Mucosa of rectum (tissue), 2 donors: ENCODE data around the gene AGTPBP1.

Source experiments
- H3K27ac ChIP-seq, 2 donors: one replicate each; pipeline ENCODE4 v1.7.0; 2013; ENCODE audit warnings: inconsistent platforms in 2 of 2, low read depth in 2 of 2, low read length in 2 of 2
- H3K27me3 ChIP-seq, 2 donors: one replicate each; pipeline ENCODE4 v1.7.0; 2013; ENCODE audit warnings: low read length in 2 of 2; ENCODE audit not compliant: control insufficient read depth in 2 of 2, insufficient read depth in 2 of 2
- H3K36me3 ChIP-seq, 2 donors: one replicate each; pipeline ENCODE4 v1.7.0; 2013; ENCODE audit warnings: low read length in 2 of 2; ENCODE audit not compliant: control insufficient read depth in 2 of 2, insufficient read depth in 2 of 2
- H3K4me1 ChIP-seq, 2 donors: one replicate each; pipeline ENCODE4 v1.7.0; 2013; ENCODE audit warnings: low read length in 2 of 2, mild to moderate bottlenecking in 1 of 2; ENCODE audit not compliant: control insufficient read depth in 2 of 2, insufficient read depth in 2 of 2
- H3K4me3 ChIP-seq, 2 donors: one replicate each; pipeline ENCODE4 v1.7.0; 2013; ENCODE audit warnings: low read length in 2 of 2
- H3K9ac ChIP-seq, 2 donors: one replicate each; pipeline ENCODE4 v1.7.0; 2013; ENCODE audit warnings: low read length in 2 of 2, low read depth in 1 of 2, mild to moderate bottlenecking in 1 of 2
- H3K9me3 ChIP-seq, 2 donors: one replicate each; pipeline ENCODE4 v1.7.0; 2013; ENCODE audit warnings: low read length in 2 of 2; ENCODE audit not compliant: control insufficient read depth in 2 of 2
- donor health status: healthy.
- donor health status: Normal muscosa, but diverticular disease.

AGTPBP1 gene

DNA sequence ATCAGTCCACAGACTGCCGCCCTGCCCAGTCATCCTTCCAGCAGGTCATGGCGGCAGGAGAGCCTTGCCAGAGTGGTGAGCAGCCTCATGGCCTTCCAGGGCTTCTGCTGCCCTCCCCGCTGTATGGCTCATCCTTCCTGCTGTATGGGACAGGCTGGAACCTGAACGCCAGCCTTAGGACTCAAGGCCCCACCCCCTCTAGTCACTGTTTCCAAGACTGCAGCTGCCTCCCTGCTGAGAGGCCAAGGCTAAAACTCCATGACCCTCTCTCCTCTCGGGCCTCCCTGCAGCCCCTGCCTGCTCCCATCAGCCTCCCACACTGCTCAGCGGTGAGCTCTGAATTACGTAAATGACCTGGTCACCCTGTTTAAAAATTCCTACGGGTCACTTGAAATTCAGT is 227.5 kb downstream of the AGTPBP1 start:
- H3K36me3 ChIP-seq, result no peaks in the 10 kb centered on the region
- no peaks in the 10 kb centered on the region for H3K9me3 ChIP-seq
- no peak overlapping the region for H3K9ac ChIP-seq
- peaks cover 0 to 4% of the 10 kb centered on the region in 2 donors for H3K27me3 ChIP-seq
- no peaks in the 10 kb centered on the region for H3K4me1 ChIP-seq
- no peak overlapping the region for H3K27ac ChIP-seq
- no peak overlapping the region for H3K4me3 ChIP-seq

- no peak overlapping the region for H3K4me3 ChIP-seq
- no peaks in the 10 kb centered on the region for H3K36me3 ChIP-seq
- H3K9me3 ChIP-seq, result no peaks in the 10 kb centered on the region
- H3K9ac ChIP-seq, result no peak overlapping the region
- H3K27me3 ChIP-seq, result peaks cover 0 to 4% of the 10 kb centered on the region in 2 donors
- H3K4me1 ChIP-seq, result no peaks in the 10 kb centered on the region
- H3K27ac ChIP-seq, result no peak overlapping the region
These were observed 230.0 kb downstream of the AGTPBP1 start for GRCh38 chr9:85511746-85512145.

DNA sequence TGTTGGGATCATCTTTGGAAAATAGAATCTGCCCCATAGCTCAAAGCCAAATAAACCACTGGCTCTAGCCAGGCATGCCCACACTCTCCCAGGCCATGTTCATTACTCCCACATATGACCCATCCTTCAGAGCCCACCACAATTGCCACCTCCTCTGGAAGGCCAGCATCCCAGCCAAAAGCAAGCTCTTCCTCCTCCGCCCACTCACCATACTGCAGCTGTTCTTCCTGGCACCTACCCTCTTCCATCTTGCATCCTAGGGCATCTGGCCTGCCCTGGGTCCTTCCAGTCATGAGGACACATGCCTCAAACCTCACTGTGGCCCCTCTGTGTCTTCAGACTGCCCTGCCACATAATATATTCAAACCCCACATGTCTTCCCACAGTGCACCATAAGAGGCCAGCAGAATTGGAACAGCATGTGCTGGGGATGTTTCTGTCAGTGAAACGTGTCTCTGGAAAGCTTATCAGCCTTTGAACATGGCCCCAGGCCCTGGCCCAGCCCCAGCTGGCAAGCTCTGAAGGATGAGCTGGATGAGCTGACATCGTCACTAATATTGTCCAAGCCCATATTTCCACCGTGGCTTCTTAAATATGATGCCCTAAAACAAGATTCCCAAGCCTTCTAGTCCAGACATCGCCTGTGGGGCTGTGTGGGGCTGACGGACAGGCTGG is 230.8 kb downstream of the AGTPBP1 start:
- H3K4me3 ChIP-seq, result no peak overlapping the region
- peaks cover 0 to 4% of the 10 kb centered on the region in 2 donors for H3K27me3 ChIP-seq
- no peak overlapping the region for H3K9ac ChIP-seq
- H3K27ac ChIP-seq, result no peak overlapping the region
- H3K9me3 ChIP-seq, result no peaks in the 10 kb centered on the region
- no peaks in the 10 kb centered on the region for H3K4me1 ChIP-seq
- H3K36me3 ChIP-seq, result no peaks in the 10 kb centered on the region

DNA sequence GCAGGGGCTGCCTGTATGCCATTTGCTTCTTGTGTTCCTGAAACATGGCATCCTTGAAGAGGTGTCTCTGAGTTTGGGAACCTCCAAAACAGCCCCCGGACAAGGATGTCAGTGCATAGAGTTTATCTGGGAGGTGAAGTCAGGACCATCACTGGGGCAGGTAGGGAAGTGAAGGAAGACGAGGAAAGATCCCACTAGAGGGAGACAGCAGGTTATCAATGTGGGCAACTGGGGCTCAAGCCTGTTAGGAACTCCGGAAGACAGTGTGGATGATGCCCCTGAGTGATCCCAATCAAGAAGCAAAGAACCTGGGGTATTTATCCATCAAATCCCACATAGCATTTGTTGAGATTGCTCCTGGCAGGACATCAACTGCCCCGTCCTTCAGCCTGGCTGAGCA is 233.1 kb downstream of the AGTPBP1 start:
- Histone ChIP-seq H3K9me3 (no peaks in the 10 kb centered on the region), H3K4me3 (no peak overlapping the region), H3K27me3 (peaks cover 0 to 4% of the 10 kb centered on the region in 2 donors), H3K4me1 (no peaks in the 10 kb centered on the region), H3K27ac (no peak overlapping the region), H3K36me3 (no peaks in the 10 kb centered on the region), H3K9ac (no peak overlapping the region)

GRCh38 chr9:85505612-85506011 is 236.1 kb downstream of the AGTPBP1 start:
- H3K36me3 ChIP-seq, result no peaks in the 10 kb centered on the region
- no peak overlapping the region for H3K9ac ChIP-seq
- H3K9me3 ChIP-seq, result no peaks in the 10 kb centered on the region
- no peak overlapping the region for H3K4me3 ChIP-seq
- no peak overlapping the region for H3K27ac ChIP-seq
- H3K27me3 ChIP-seq, result no peaks in the 10 kb centered on the region
- no peaks in the 10 kb centered on the region for H3K4me1 ChIP-seq

DNA sequence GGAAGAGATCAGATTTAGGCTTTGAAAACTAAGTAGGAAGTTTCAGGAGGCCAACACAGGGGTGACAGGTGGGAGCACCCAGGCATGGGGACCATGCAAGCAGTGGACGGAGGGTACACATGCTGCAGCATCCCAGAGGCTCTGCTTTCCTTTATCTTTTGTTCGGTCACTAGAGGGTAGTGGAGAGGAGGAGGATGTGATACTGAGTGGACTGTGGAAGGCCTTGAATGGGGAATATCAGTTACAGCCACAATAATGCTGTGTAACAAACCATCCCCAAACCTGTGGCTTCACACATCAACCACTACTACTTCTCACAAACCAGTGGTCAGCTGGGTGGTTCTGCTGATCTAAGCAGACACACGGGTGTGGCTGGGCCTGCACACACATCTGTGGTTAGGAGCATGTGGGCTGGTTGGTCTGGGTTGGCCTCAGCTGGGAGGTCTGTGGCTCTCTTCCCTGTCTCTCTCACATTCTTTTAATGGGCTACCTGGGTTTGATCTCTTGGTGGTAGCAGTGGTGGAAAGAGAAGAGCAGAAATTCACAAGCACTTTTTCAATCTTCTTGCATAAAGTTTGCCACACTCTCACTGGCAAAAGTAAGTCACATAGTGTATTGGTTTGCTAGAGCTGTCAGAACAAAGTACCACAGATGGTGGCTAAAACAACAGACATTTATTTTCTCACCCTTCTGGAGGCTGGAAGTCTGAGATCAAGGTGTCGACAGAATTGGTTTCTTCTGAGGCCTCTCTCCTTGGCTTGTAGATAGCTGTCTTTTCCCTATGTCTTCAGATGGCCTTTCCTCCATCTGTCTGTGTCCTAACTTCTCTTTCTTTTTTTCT is 238.7 kb downstream of the AGTPBP1 start:
- no peaks in the 10 kb centered on the region for H3K27me3 ChIP-seq
- no peaks in the 10 kb centered on the region for H3K4me1 ChIP-seq
- H3K27ac ChIP-seq, result no peak overlapping the region
- H3K9ac ChIP-seq, result no peak overlapping the region
- no peak overlapping the region for H3K4me3 ChIP-seq
- H3K9me3 ChIP-seq, result no peaks in the 10 kb centered on the region
- H3K36me3 ChIP-seq, result no peaks in the 10 kb centered on the region

GRCh38 chr9:85501882-85502281 is 239.9 kb downstream of the AGTPBP1 start:
- no peaks in the 10 kb centered on the region for H3K4me1 ChIP-seq
- no peak overlapping the region for H3K9ac ChIP-seq
- H3K27me3 ChIP-seq, result no peaks in the 10 kb centered on the region
- no peak overlapping the region for H3K27ac ChIP-seq
- no peaks in the 10 kb centered on the region for H3K36me3 ChIP-seq
- no peak overlapping the region for H3K4me3 ChIP-seq
- no peaks in the 10 kb centered on the region for H3K9me3 ChIP-seq

GRCh38 chr9:85501456-85501855 is 240.3 kb downstream of the AGTPBP1 start:
- Histone ChIP-seq H3K27me3 (no peaks in the 10 kb centered on the region), H3K4me3 (no peak overlapping the region), H3K9ac (no peak overlapping the region), H3K4me1 (no peaks in the 10 kb centered on the region), H3K36me3 (no peaks in the 10 kb centered on the region), H3K27ac (no peak overlapping the region), H3K9me3 (no peaks in the 10 kb centered on the region)
